Stimulated activated CD4-positive, alpha-beta T cell treated with anti-CD3 and anti-CD28 coated beads, TNF-alpha, amount 100 ng/mL, for 24 hours (primary cell): ENCODE results near the gene CACNA2D4.

ENCODE experiments used
- DNase-seq, 3 experiments: peaks; one replicate each; pipeline ENCODE4 v3.0.0-alpha.2; 2020; ENCODE audit warnings: low read depth in 3 of 3

CACNA2D4 gene

GRCh38 chr12:1800401-1801302 is 117.8 kb downstream of the CACNA2D4 start:
- no peak for DNase-seq

GRCh38 chr12:1799882-1800400 is 118.5 kb downstream of the CACNA2D4 start:
- DNase-seq, result no peak

- no peak for DNase-seq
These were observed 119.2 kb downstream of the CACNA2D4 start for GRCh38 chr12:1799051-1799881.

GRCh38 chr12:1798641-1799020 is 119.8 kb downstream of the CACNA2D4 start:
- DNase-seq, result no peak

- no peak for DNase-seq
These were observed 120.3 kb downstream of the CACNA2D4 start for GRCh38 chr12:1797991-1798640.

- DNase-seq, result peak in 2 of 3 experiments; percentile 48 to 59
These were observed 121.2 kb downstream of the CACNA2D4 start for GRCh38 chr12:1797011-1797901.

GRCh38 chr12:1796515-1797010 is 121.9 kb downstream of the CACNA2D4 start:
- DNase-seq, result peak in 2 of 3 experiments; percentile 20 to 48

GRCh38 chr12:1795785-1796514 is 122.5 kb downstream of the CACNA2D4 start:
- DNase-seq, result peak; percentile 91 to 93 (median 92)

GRCh38 chr12:1795221-1795784 is 123.1 kb downstream of the CACNA2D4 start:
- DNase-seq, result no peak

- DNase-seq, result no peak
These were observed 123.9 kb downstream of the CACNA2D4 start for GRCh38 chr12:1794440-1795090.

- no peak for DNase-seq
These were observed 124.8 kb downstream of the CACNA2D4 start for GRCh38 chr12:1793426-1794210.

- DNase-seq, result no peak
These were observed 126.0 kb downstream of the CACNA2D4 start for GRCh38 chr12:1792406-1792805.

- DNase-seq, result peak in 1 of 3 experiments; percentile 51
These were observed 127.2 kb downstream of the CACNA2D4 start for GRCh38 chr12:1791104-1791841.

GRCh38 chr12:1790444-1790843 is 128.0 kb downstream of the CACNA2D4 start:
- no peak for DNase-seq

- no peak for DNase-seq
These were observed 130.7 kb downstream of the CACNA2D4 start for GRCh38 chr12:1787714-1788113.

GRCh38 chr12:1782215-1782614 is 136.2 kb downstream of the CACNA2D4 start:
- no peak for DNase-seq

- DNase-seq, result no peak
These were observed 136.7 kb downstream of the CACNA2D4 start for GRCh38 chr12:1781772-1782171.

- no peak for DNase-seq
These were observed 138.7 kb downstream of the CACNA2D4 start for GRCh38 chr12:1779783-1780182.
